MM.1S (cell line): ENCODE data around the gene ZHX3.

Experiments used
- CTCF ChIP-seq: fragments of 300-600 bp; sonication (generic); IDR thresholded peaks from 2 replicates; pipeline ENCODE4 v1.5.1; 2016; ENCODE audit warnings: antibody characterized with exemption, low read length, mixed read lengths
- EZH2 ChIP-seq: fragments of 300-600 bp; sonication (generic); optimal IDR thresholded peaks from 2 replicates; pipeline ENCODE3; 2017; ENCODE audit warnings: low read depth, mild to moderate bottlenecking, antibody characterized with exemption, low read length, mixed read lengths

- TF ChIP-seq CTCF, result no peak
- TF ChIP-seq EZH2, result no peak
Measured at GRCh38 chr20:41308290-41308711, 9.2 kb downstream of the ZHX3 start.
